Ishikawa (cell line): ENCODE measurements around the gene SNX13.

ENCODE experiments used
- CEBPB ChIP-seq: IDR thresholded peaks from 2 replicates; pipeline ENCODE4 v1.6.1; 2012
- CREB1 ChIP-seq: IDR thresholded peaks from 2 replicates; pipeline ENCODE4 v1.6.1; 2012; ENCODE audit warnings: low read depth
- EGR1 ChIP-seq: IDR thresholded peaks from 2 replicates; pipeline ENCODE4 v1.6.1; 2012
- EP300 ChIP-seq: IDR thresholded peaks from 2 replicates; pipeline ENCODE4 v1.6.1; 2012; ENCODE audit warnings: borderline replicate concordance
- FOXM1 ChIP-seq: IDR thresholded peaks from 2 replicates; pipeline ENCODE4 v1.6.1; 2012; ENCODE audit warnings: low read depth, borderline replicate concordance
- NFIC ChIP-seq: IDR thresholded peaks from 2 replicates; pipeline ENCODE4 v1.6.1; 2012
- RAD21 ChIP-seq: IDR thresholded peaks from 2 replicates; pipeline ENCODE4 v1.6.1; 2012; ENCODE audit warnings: low read depth
- TAF1 ChIP-seq: IDR thresholded peaks from 2 replicates; pipeline ENCODE4 v1.6.1; 2012; ENCODE audit warnings: low read depth, mild to moderate bottlenecking
- TCF12 ChIP-seq: IDR thresholded peaks from 2 replicates; pipeline ENCODE4 v1.6.1; 2012; ENCODE audit warnings: low read depth
- YY1 ChIP-seq: IDR thresholded peaks from 2 replicates; pipeline ENCODE4 v1.6.1; 2012; ENCODE audit warnings: low read depth
- ZBTB7A ChIP-seq: IDR thresholded peaks from 2 replicates; pipeline ENCODE4 v1.6.1; 2012; ENCODE audit warnings: low read depth
- TF ChIP-seq, protein P1 (sequence below): IDR thresholded peaks from 2 replicates; pipeline ENCODE4 v1.6.1; 2012
- TF ChIP-seq, protein P2 (sequence below): IDR thresholded peaks from 2 replicates; pipeline ENCODE4 v1.6.1; 2012; ENCODE audit warnings: low read depth, mild to moderate bottlenecking
- TF ChIP-seq, protein P3 (sequence below): IDR thresholded peaks from 2 replicates; pipeline ENCODE4 v1.6.1; 2012

DNA sequence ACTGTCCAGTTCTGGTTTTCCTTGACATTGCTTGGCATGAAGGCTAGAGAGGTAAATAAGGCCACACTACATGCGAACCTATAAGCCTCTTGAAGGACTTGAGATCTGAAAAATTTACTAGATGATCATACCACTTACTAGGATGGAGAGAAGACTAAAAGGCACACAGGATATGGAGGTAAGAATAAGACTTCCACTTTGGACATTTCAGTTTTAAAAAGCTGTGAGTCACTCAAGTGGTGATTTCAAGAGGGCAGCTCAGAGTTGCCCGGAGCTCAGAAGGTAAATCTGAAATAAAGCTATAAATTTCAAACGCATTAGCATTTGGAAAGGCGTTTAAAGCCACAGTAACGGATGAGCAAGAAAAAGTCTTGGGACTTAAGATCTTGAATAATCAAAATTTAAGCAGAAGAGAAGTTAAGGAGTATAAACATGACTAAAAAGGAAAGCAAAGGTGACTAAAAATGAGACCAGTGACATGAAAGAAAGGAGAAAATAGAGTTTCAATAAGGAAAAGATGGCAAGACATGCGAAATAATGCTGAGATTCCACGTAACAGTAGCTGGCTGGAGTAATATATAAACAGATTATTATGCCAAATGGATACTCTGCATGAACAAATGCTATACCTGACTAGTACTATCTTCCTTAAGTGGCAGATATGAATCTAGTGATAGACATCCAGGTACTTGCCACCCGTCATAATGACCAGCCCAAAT is 68.3 kb downstream of the SNX13 start:
- TF ChIP-seq, protein P1, sequence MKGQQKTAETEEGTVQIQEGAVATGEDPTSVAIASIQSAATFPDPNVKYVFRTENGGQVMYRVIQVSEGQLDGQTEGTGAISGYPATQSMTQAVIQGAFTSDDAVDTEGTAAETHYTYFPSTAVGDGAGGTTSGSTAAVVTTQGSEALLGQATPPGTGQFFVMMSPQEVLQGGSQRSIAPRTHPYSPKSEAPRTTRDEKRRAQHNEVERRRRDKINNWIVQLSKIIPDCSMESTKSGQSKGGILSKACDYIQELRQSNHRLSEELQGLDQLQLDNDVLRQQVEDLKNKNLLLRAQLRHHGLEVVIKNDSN = no peak
- TF ChIP-seq CEBPB (no peak), EP300 (no peak), TAF1 (no peak), RAD21 (no peak), ZBTB7A (no peak), CREB1 (no peak), FOXM1 (no peak), TCF12 (no peak), YY1 (no peak), EGR1 (no peak), NFIC (no peak)
- TF ChIP-seq, protein P2, sequence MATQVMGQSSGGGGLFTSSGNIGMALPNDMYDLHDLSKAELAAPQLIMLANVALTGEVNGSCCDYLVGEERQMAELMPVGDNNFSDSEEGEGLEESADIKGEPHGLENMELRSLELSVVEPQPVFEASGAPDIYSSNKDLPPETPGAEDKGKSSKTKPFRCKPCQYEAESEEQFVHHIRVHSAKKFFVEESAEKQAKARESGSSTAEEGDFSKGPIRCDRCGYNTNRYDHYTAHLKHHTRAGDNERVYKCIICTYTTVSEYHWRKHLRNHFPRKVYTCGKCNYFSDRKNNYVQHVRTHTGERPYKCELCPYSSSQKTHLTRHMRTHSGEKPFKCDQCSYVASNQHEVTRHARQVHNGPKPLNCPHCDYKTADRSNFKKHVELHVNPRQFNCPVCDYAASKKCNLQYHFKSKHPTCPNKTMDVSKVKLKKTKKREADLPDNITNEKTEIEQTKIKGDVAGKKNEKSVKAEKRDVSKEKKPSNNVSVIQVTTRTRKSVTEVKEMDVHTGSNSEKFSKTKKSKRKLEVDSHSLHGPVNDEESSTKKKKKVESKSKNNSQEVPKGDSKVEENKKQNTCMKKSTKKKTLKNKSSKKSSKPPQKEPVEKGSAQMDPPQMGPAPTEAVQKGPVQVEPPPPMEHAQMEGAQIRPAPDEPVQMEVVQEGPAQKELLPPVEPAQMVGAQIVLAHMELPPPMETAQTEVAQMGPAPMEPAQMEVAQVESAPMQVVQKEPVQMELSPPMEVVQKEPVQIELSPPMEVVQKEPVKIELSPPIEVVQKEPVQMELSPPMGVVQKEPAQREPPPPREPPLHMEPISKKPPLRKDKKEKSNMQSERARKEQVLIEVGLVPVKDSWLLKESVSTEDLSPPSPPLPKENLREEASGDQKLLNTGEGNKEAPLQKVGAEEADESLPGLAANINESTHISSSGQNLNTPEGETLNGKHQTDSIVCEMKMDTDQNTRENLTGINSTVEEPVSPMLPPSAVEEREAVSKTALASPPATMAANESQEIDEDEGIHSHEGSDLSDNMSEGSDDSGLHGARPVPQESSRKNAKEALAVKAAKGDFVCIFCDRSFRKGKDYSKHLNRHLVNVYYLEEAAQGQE = no peak
- TF ChIP-seq, protein P3, sequence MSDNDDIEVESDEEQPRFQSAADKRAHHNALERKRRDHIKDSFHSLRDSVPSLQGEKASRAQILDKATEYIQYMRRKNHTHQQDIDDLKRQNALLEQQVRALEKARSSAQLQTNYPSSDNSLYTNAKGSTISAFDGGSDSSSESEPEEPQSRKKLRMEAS = no peak
